KBM-7 (cell line): Measurements from ENCODE around the gene DPYSL5.
A peak's percentile ranks its signal among the peaks of the same experiment; 100 is the strongest.

Experiments used
- DNase-seq: peaks from one replicate; pipeline ENCODE4 v3.0.0-alpha.2; 2015
- in situ Hi-C: fragments of 300-500 bp; cut with MboI; formaldehyde crosslinking; loops from 2 replicates; pipeline ENCODE4 v1.14.3; 2020; ENCODE audit warnings: low sequenced_read_pairs, low pct_unique_long_range_greater_than_20kb, mixed read lengths

The DPYSL5 gene

GRCh38 chr2:26942543-26943295 lies 94.8 kb downstream of the DPYSL5 start:
- in situ Hi-C loops: loop anchor here (25.0 kb wide), 1 partner anchor 105 kb away; the partner anchor contains the start of gene DPYSL5
- peak; percentile 86 for DNase-seq

GRCh38 chr2:26945991-26946750 lies 98.2 kb downstream of the DPYSL5 start:
- DNase-seq: no peak
- in situ Hi-C loops: loop anchor here (25.0 kb wide), 1 partner anchor 109 kb away; the partner anchor contains the start of gene DPYSL5

- DNase-seq: peak; percentile 50
- in situ Hi-C loops: loop anchor here (25.0 kb wide), 1 partner anchor 110 kb away; the partner anchor contains the start of gene DPYSL5
Measured at GRCh38 chr2:26946841-26947784, 99.2 kb downstream of the DPYSL5 start.

GRCh38 chr2:26948800-26949199 lies 100.9 kb downstream of the DPYSL5 start:
- in situ Hi-C loops: loop anchor here (25.0 kb wide), 1 partner anchor 111 kb away; the partner anchor contains the start of gene DPYSL5
- no peak for DNase-seq

- in situ Hi-C loops: no loop called here
- no peak for DNase-seq
Measured at GRCh38 chr2:26950246-26950645, 102.3 kb downstream of the DPYSL5 start.

- in situ Hi-C loops: no loop called here
- no peak for DNase-seq
Measured at GRCh38 chr2:26951236-26951635, 103.3 kb downstream of the DPYSL5 start.

- in situ Hi-C loops: no loop called here
- DNase-seq: no peak
Measured at GRCh38 chr2:26952374-26952773, 104.4 kb downstream of the DPYSL5 start.

- in situ Hi-C loops: no loop called here
- DNase-seq: no peak
Measured at GRCh38 chr2:26954135-26954534, 106.2 kb downstream of the DPYSL5 start.

GRCh38 chr2:26957041-26957440 lies 109.1 kb downstream of the DPYSL5 start:
- in situ Hi-C loops: no loop called here
- DNase-seq: no peak

GRCh38 chr2:26957534-26957933 lies 109.6 kb downstream of the DPYSL5 start:
- no peak for DNase-seq
- in situ Hi-C loops: no loop called here

- peak; percentile 57 for DNase-seq
- in situ Hi-C loops: no loop called here
Measured at GRCh38 chr2:26959331-26959730, 111.4 kb downstream of the DPYSL5 start.

- in situ Hi-C loops: loop anchor here (10.0 kb wide), 1 partner anchor 50 kb away; no protein-coding TSS in a partner anchor
- no peak for DNase-seq
Measured at GRCh38 chr2:26964446-26965130, 116.7 kb downstream of the DPYSL5 start.

- in situ Hi-C loops: loop anchor here (10.0 kb wide), 1 partner anchor 47 kb away; no protein-coding TSS in a partner anchor
- no peak for DNase-seq
Measured at GRCh38 chr2:26968001-26968400, 120.1 kb downstream of the DPYSL5 start.

GRCh38 chr2:26969077-26969844 lies 121.3 kb downstream of the DPYSL5 start:
- DNase-seq: no peak
- in situ Hi-C loops: loop anchor here (10.0 kb wide), 1 partner anchor 46 kb away; no protein-coding TSS in a partner anchor

- peak; percentile 85 for DNase-seq
- in situ Hi-C loops: no loop called here
Measured at GRCh38 chr2:26970244-26970927, 122.5 kb downstream of the DPYSL5 start, which contains the start of gene MAPRE3. Gene MAPRE3 (plus strand): TSS chr2:26970637. CDS start chr2:27022219, 51,582 bp downstream.

GRCh38 chr2:26970928-26971627 lies 123.1 kb downstream of the DPYSL5 start:
- in situ Hi-C loops: no loop called here
- DNase-seq: no peak
